Liver (tissue), 9 donors: ENCODE data around the gene EFCAB11. TPM values are rescaled to one million over a fixed set of nuclear protein-coding genes. Genes with fewer than 3 reads are reported as not detected.

Experiments used
- DNase-seq: peaks from one replicate; pipeline ENCODE4 v3.0.0-alpha.2; 2017; ENCODE audit warnings: low spot score
- H3K27ac ChIP-seq, 2 donors: one replicate each; pipeline ENCODE4 v1.7.0; 2013; ENCODE audit warnings: inconsistent platforms in 2 of 2, low read length in 2 of 2, control low read depth in 1 of 2, low read depth in 1 of 2, mild to moderate bottlenecking in 1 of 2
- H3K27me3 ChIP-seq, 4 donors: one replicate each; pipeline versions ENCODE4 v1.6.1 to v1.7.0; 2013; ENCODE audit warnings: low read length in 3 of 4, inconsistent platforms in 1 of 4, mild to moderate bottlenecking in 1 of 4, moderate library complexity in 1 of 4; ENCODE audit not compliant: control insufficient read depth in 4 of 4, insufficient read depth in 4 of 4
- H3K36me3 ChIP-seq, 4 donors: one replicate each; pipeline versions ENCODE4 v1.6.1 to v1.7.0; 2013; ENCODE audit warnings: low read length in 3 of 4, mild to moderate bottlenecking in 3 of 4, low read depth in 1 of 4, moderate library complexity in 1 of 4; ENCODE audit not compliant: control insufficient read depth in 4 of 4, insufficient read depth in 3 of 4
- H3K4me1 ChIP-seq, 4 donors: one replicate each; pipeline versions ENCODE4 v1.6.1 to v1.7.0; 2013; ENCODE audit warnings: low read length in 3 of 4, mild to moderate bottlenecking in 3 of 4, moderate library complexity in 1 of 4; ENCODE audit not compliant: control insufficient read depth in 4 of 4, insufficient read depth in 4 of 4
- H3K4me3 ChIP-seq, 3 donors: one replicate each; pipeline versions ENCODE4 v1.6.1 to v1.7.0; 2013; ENCODE audit warnings: low read length in 3 of 3, control low read depth in 1 of 3, low read depth in 1 of 3, mild to moderate bottlenecking in 1 of 3
- H3K9ac ChIP-seq, 2 donors: one replicate each; pipeline ENCODE4 v1.7.0; 2013; ENCODE audit warnings: low read length in 2 of 2, mild to moderate bottlenecking in 2 of 2, moderate library complexity in 2 of 2, control low read depth in 1 of 2, low read depth in 1 of 2
- H3K9me3 ChIP-seq, 4 donors: one replicate each; pipeline versions ENCODE4 v1.6.1 to v1.7.0; 2013; ENCODE audit warnings: low read length in 3 of 4; ENCODE audit not compliant: control insufficient read depth in 4 of 4
- EGR1 ChIP-seq, 2 donors: IDR thresholded peaks; 2 replicates each; pipeline ENCODE4 v1.6.1; 2016 to 2018; ENCODE audit warnings: antibody characterized with exemption in 2 of 2, low read depth in 2 of 2
- FOXA1 ChIP-seq: IDR thresholded peaks from 2 replicates; pipeline ENCODE4 v1.6.1; 2016; ENCODE audit warnings: antibody characterized with exemption
- FOXA2 ChIP-seq: IDR thresholded peaks from 2 replicates; pipeline ENCODE4 v1.6.1; 2016; ENCODE audit warnings: antibody characterized with exemption
- GABPA ChIP-seq, 2 donors: IDR thresholded peaks in 1 of 2; conservative IDR thresholded peaks in 1 of 2; 2 replicates each; pipeline ENCODE4 v1.6.1; 2016; ENCODE audit warnings: antibody characterized with exemption in 2 of 2, mild to moderate bottlenecking in 1 of 2, moderate library complexity in 1 of 2
- HNF4A ChIP-seq, 2 donors: conservative IDR thresholded peaks; 2 replicates each; pipeline ENCODE4 v1.6.1; 2016; ENCODE audit warnings: antibody characterized with exemption in 2 of 2, mild to moderate bottlenecking in 2 of 2
- HNF4G ChIP-seq: IDR thresholded peaks from 2 replicates; pipeline ENCODE4 v1.6.1; 2016; ENCODE audit warnings: antibody characterized with exemption
- JUND ChIP-seq, 2 donors: IDR thresholded peaks; 2 replicates each; pipeline ENCODE4 v1.6.1; 2016; ENCODE audit warnings: antibody characterized with exemption in 2 of 2
- NR2F2 ChIP-seq: IDR thresholded peaks from 2 replicates; pipeline ENCODE4 v1.6.1; 2016; ENCODE audit warnings: antibody characterized with exemption
- RAD21 ChIP-seq, 2 donors: IDR thresholded peaks; 2 replicates each; pipeline ENCODE4 v1.6.1; 2016; ENCODE audit warnings: antibody characterized with exemption in 2 of 2, mild to moderate bottlenecking in 2 of 2
- RXRA ChIP-seq, 2 donors: IDR thresholded peaks; 2 replicates each; pipeline ENCODE4 v1.6.1; 2017 to 2018; ENCODE audit warnings: antibody characterized with exemption in 2 of 2, mild to moderate bottlenecking in 1 of 2
- SP1 ChIP-seq: IDR thresholded peaks from 2 replicates; pipeline ENCODE4 v1.6.1; 2018; ENCODE audit warnings: antibody characterized with exemption, mild to moderate bottlenecking
- TAF1 ChIP-seq: conservative IDR thresholded peaks from 2 replicates; pipeline ENCODE4 v1.6.1; 2016; ENCODE audit warnings: antibody characterized with exemption, mild to moderate bottlenecking
- YY1 ChIP-seq: IDR thresholded peaks from 2 replicates; pipeline ENCODE4 v1.6.1; 2016; ENCODE audit warnings: antibody characterized with exemption, mild to moderate bottlenecking
- WGBS: extraction: QIAGEN DNeasy Blood & Tissue Kit; methylation state at CpG from one replicate; pipeline ENCODE4 v1.1.7; 2013; 5-methylcytosine and 5-hydroxymethylcytosine counted together
- polyA plus RNA-seq, 2 donors: library from polyadenylated mRNA; stranded (reverse) in 1 of 2; unstranded in 1 of 2; fragments of 200-250 nt in 1 of 2; fragments of >200 nt in 1 of 2; fragmentation: Nextera tagmentation in 1 of 2; extraction: Ambion mirVana in 1 of 2; gene quantifications; one replicate each; pipeline versions ENCODE4 v1.2.1 to v1.2.3, GENCODE V29; 2013 to 2015
- total RNA-seq, 2 donors: library from RNA; depleted of rRNA; stranded (reverse); fragments of >200 nt; gene quantifications; one replicate each; pipeline ENCODE4 v1.2.3, GENCODE V29; 2014
- TF ChIP-seq, protein P1 (sequence below): IDR thresholded peaks from 2 replicates; pipeline ENCODE4 v1.6.1; 2016; ENCODE audit warnings: antibody characterized with exemption, mild to moderate bottlenecking
- TF ChIP-seq, protein P2 (sequence below): IDR thresholded peaks from 2 replicates; pipeline ENCODE4 v1.6.1; 2016; ENCODE audit warnings: antibody characterized with exemption
- TF ChIP-seq, protein P3 (sequence below): IDR thresholded peaks from 2 replicates; pipeline ENCODE4 v1.6.1; 2016; ENCODE audit warnings: antibody characterized with exemption
- TF ChIP-seq, protein P4 (sequence below): fragments of 150-350 bp; IDR thresholded peaks from 2 replicates; pipeline ENCODE4 v1.5.1; 2017; ENCODE audit warnings: improper control_type of control experiment, low read depth, low read length; ENCODE audit not compliant: missing input control
- TF ChIP-seq, protein P5 (sequence below): IDR thresholded peaks from 2 replicates; pipeline ENCODE4 v1.6.1; 2016; ENCODE audit warnings: antibody characterized with exemption
- donor health status: healthy.
- donor health status: healthy.
- donor health status: healthy.
- donor health status: healthy.
- donor health status: healthy.

Gene EFCAB11
- total and polyA plus RNA-seq, 4 donors: 2.1 to 4.7 (median 3.4) TPM

DNA sequence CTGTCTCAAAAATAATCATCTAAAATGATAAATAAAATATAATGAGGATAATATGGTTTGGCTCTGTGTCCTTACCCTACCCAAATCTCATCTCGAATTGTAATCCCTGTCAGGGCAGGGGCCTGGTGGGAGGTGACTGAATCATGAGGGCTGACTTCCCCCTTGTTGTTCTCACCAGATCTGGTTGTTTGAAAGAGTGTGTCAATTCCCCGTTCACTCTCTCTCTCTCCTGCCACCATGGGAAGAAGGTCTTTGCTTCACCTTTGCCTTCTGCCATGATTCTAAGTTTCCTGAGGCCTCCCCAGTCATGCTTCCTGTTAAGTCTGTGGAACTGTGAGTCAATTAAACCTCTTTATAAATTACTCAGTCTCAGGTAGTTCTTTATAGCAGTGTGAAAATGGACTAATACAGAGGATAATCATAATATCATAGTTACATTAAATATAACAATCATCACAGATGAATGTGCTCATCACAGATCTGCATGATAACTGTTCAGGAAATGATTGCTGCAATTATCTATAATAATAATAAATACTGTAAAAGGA, 12.6 kb downstream of the EFCAB11 start:
- Histone ChIP-seq H3K4me3 (no peak overlapping the region), H3K27me3 (no peaks in the 10 kb centered on the region), H3K4me1 (peaks cover 0 to 3% (median 0%) of the 10 kb centered on the region in 4 donors), H3K36me3 (no peaks in the 10 kb centered on the region), H3K9me3 (no peaks in the 10 kb centered on the region), H3K27ac (no peak overlapping the region), H3K9ac (no peak overlapping the region)
- no peak for DNase-seq
- TF ChIP-seq HNF4A (conservative IDR thresholded peaks at IDR 0.05): no peak
- no peak for TF ChIP-seq FOXA1
- TF ChIP-seq TAF1: no peak
- no peak for TF ChIP-seq RXRA (IDR thresholded peaks at IDR 0.05)
- TF ChIP-seq HNF4G: no peak
- WGBS: 89% methylated on average over 2 of the region's 2 CpGs

DNA sequence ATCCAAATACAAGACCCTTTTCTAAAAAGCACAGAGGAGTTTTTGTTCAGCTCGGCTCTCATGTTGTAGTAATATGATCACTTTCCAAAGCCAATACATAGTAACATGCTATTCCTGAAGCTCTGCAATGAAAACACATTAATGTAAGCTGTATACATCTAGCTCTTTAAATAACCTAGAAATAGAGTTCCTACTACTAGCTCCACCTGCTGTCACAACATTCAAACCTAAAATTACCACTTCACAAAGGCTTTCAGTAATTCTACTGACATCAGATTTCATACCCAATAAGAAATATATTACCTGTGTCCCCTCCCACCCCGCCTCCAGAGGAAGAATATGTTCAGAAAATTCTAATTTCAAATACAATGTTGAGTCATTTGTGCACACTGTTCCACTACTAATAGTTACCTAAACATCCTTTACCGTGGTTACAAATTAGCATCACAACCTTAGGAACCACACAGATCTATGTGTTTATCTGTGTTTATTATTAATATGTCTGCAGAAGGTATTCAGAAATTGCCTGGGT, 17.8 kb downstream of the EFCAB11 start:
- no peak overlapping the region for H3K4me3 ChIP-seq
- TF ChIP-seq JUND (IDR thresholded peaks at IDR 0.05) (no peak), GABPA (IDR thresholded peaks at IDR 0.05 in 1 of 2, conservative IDR thresholded peaks at IDR 0.05 in 1 of 2) (no peak), HNF4A (conservative IDR thresholded peaks at IDR 0.05) (no peak), SP1 (no peak), NR2F2 (no peak), TAF1 (no peak), FOXA2 (no peak), RAD21 (IDR thresholded peaks at IDR 0.05) (no peak), HNF4G (no peak), YY1 (no peak), FOXA1 (no peak), EGR1 (IDR thresholded peaks at IDR 0.05; ENCODE audit: low read depth in 2 of 2) (no peak), RXRA (IDR thresholded peaks at IDR 0.05) (no peak)
- TF ChIP-seq, protein P1, sequence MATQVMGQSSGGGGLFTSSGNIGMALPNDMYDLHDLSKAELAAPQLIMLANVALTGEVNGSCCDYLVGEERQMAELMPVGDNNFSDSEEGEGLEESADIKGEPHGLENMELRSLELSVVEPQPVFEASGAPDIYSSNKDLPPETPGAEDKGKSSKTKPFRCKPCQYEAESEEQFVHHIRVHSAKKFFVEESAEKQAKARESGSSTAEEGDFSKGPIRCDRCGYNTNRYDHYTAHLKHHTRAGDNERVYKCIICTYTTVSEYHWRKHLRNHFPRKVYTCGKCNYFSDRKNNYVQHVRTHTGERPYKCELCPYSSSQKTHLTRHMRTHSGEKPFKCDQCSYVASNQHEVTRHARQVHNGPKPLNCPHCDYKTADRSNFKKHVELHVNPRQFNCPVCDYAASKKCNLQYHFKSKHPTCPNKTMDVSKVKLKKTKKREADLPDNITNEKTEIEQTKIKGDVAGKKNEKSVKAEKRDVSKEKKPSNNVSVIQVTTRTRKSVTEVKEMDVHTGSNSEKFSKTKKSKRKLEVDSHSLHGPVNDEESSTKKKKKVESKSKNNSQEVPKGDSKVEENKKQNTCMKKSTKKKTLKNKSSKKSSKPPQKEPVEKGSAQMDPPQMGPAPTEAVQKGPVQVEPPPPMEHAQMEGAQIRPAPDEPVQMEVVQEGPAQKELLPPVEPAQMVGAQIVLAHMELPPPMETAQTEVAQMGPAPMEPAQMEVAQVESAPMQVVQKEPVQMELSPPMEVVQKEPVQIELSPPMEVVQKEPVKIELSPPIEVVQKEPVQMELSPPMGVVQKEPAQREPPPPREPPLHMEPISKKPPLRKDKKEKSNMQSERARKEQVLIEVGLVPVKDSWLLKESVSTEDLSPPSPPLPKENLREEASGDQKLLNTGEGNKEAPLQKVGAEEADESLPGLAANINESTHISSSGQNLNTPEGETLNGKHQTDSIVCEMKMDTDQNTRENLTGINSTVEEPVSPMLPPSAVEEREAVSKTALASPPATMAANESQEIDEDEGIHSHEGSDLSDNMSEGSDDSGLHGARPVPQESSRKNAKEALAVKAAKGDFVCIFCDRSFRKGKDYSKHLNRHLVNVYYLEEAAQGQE: no peak
- TF ChIP-seq, protein P2, sequence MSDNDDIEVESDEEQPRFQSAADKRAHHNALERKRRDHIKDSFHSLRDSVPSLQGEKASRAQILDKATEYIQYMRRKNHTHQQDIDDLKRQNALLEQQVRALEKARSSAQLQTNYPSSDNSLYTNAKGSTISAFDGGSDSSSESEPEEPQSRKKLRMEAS: no peak
- TF ChIP-seq, protein P3, sequence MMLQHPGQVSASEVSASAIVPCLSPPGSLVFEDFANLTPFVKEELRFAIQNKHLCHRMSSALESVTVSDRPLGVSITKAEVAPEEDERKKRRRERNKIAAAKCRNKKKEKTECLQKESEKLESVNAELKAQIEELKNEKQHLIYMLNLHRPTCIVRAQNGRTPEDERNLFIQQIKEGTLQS: no peak
- TF ChIP-seq, protein P4, sequence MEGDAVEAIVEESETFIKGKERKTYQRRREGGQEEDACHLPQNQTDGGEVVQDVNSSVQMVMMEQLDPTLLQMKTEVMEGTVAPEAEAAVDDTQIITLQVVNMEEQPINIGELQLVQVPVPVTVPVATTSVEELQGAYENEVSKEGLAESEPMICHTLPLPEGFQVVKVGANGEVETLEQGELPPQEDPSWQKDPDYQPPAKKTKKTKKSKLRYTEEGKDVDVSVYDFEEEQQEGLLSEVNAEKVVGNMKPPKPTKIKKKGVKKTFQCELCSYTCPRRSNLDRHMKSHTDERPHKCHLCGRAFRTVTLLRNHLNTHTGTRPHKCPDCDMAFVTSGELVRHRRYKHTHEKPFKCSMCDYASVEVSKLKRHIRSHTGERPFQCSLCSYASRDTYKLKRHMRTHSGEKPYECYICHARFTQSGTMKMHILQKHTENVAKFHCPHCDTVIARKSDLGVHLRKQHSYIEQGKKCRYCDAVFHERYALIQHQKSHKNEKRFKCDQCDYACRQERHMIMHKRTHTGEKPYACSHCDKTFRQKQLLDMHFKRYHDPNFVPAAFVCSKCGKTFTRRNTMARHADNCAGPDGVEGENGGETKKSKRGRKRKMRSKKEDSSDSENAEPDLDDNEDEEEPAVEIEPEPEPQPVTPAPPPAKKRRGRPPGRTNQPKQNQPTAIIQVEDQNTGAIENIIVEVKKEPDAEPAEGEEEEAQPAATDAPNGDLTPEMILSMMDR: no peak
- TF ChIP-seq, protein P5, sequence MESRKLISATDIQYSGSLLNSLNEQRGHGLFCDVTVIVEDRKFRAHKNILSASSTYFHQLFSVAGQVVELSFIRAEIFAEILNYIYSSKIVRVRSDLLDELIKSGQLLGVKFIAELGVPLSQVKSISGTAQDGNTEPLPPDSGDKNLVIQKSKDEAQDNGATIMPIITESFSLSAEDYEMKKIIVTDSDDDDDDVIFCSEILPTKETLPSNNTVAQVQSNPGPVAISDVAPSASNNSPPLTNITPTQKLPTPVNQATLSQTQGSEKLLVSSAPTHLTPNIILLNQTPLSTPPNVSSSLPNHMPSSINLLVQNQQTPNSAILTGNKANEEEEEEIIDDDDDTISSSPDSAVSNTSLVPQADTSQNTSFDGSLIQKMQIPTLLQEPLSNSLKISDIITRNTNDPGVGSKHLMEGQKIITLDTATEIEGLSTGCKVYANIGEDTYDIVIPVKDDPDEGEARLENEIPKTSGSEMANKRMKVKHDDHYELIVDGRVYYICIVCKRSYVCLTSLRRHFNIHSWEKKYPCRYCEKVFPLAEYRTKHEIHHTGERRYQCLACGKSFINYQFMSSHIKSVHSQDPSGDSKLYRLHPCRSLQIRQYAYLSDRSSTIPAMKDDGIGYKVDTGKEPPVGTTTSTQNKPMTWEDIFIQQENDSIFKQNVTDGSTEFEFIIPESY: no peak
- no peaks in the 10 kb centered on the region for H3K4me1 ChIP-seq
- H3K27me3 ChIP-seq: no peaks in the 10 kb centered on the region
- 61% methylated on average over 3 of the region's 3 CpGs for whole genome bisulfite sequencing
- H3K9me3 ChIP-seq: no peaks in the 10 kb centered on the region
- no peak for DNase-seq
- no peak overlapping the region for H3K9ac ChIP-seq
- no peak overlapping the region for H3K27ac ChIP-seq
- peaks cover 0 to 2% (median 0%) of the 10 kb centered on the region in 4 donors for H3K36me3 ChIP-seq
